GM19468 (cell line): Measurements from ENCODE around the gene PGP.

Source experiments
- ATAC-seq: cut with Tn5 transposase; IDR thresholded peaks from one replicate; pipeline ENCODE4 v1.9.1; 2021; ENCODE audit warnings: mild to moderate bottlenecking, moderate library complexity, moderate number of reproducible peaks; ENCODE audit not compliant: unreplicated experiment; ENCODE audit errors: extremely low read depth

Gene PGP

DNA sequence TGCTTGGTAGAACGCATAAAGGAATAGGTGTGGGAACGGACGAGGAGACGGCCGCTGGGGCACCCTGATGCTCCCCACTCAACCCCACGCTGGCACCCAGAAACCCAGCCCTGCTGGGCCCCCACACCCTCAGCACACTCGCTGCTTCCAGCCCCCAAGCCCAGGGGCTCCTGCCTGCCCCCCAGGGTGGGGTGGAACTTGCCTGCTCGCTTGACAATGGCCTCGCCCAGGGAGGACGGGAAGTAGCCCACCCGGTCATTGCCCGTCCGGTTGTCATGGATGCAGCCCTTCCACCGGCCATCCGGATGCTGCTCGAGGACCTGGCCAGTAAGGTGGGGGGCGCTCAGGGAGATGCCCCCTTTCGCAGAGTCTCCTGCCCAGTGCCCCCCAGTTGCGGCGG lies 28.1 kb downstream of the PGP start:
- ATAC-seq, result no peak

- no peak for ATAC-seq
Observed at GRCh38 chr16:2186064-2186463, 28.6 kb downstream of the PGP start.

GRCh38 chr16:2184962-2185361 lies 29.7 kb downstream of the PGP start:
- ATAC-seq, result no peak

DNA sequence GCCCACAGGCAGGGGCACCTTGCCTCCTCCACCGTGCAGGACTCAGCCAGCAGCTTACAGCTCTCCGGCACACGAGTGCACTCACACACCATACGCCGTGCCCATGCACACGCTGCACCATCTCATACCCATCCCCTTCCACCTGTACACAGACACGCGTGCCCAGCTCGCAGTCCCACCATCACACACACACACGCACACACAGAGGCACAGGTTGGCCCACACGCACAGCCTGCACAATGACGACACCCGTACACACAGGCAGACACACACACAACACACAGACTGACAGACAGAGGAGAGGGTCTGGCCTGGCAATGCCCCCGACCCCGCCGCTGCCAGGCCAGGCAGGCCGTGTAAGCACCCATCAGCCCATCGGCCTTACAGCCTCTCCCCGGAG lies 30.3 kb downstream of the PGP start:
- ATAC-seq, result no peak

- no peak for ATAC-seq
Observed at GRCh38 chr16:2183671-2184070, 31.0 kb downstream of the PGP start.

DNA sequence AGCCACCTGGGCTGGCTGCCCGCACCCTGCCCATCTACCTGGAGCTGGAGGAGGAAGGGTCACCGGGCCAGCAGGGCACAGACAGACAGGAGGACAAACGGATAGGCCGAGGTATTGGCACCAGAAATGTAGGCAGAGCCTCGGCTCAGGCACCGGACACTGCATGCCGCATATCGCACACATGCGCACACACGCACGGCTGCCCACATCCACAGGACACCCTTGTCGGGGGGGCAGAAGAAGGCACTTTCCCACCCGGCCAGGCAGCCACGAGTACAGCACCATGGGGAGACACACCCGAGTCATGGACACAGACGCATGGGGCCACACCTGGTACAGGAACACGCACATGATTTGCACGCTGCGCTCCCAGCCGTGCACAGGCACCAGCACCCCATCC lies 32.7 kb downstream of the PGP start:
- ATAC-seq, result no peak

- ATAC-seq, result no peak
Observed at GRCh38 chr16:2180962-2181923, 33.4 kb downstream of the PGP start.

GRCh38 chr16:2180461-2180860 lies 34.2 kb downstream of the PGP start:
- ATAC-seq, result no peak

DNA sequence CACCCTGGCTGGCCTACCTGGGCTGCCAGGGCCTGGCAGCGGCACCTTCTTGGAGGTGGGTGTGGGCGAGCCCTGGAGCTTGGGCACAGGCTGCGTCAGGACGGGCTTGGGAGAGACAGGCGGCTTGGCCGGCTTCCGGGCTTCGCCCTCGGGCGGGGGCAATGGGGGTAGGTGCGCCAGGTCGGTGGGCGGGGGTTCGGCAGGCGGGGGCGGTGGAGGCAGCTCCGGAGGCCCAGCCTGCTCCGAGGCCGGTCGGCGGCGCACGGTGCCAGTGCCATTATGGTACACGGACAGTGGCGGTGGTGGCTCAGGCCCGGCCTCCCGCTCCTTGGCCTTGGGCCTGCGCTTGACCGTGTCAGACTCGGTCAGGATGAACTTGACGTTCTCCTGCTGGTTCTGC lies 35.1 kb downstream of the PGP start:
- no peak for ATAC-seq

DNA sequence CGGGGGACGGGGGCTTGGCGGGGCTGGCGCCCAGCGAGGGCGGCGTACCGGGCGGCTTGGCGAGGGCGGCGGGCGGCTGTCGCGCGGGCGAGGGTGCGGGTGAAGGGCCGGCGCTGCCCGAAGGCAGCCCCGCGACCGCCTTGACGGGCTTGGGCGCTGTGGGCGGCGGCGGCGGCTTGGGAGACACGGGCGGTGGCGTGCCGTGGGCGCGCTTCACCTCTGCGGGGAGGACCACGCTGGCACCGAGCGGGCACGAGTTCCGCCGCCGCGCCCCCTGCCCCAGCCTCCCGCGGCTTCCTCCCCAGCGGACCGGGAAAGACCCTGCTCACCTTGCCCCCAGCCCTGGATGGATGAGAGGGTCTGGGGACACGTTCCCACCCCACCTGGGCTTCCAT lies 35.5 kb downstream of the PGP start:
- ATAC-seq, result no peak

GRCh38 chr16:2178321-2179106 lies 36.1 kb downstream of the PGP start:
- ATAC-seq, result no peak

- no peak for ATAC-seq
Observed at GRCh38 chr16:2177561-2177960, 37.1 kb downstream of the PGP start.

GRCh38 chr16:2177101-2177500 lies 37.5 kb downstream of the PGP start:
- ATAC-seq, result no peak

- ATAC-seq, result no peak
Observed at GRCh38 chr16:2176047-2176446, 38.6 kb downstream of the PGP start.

DNA sequence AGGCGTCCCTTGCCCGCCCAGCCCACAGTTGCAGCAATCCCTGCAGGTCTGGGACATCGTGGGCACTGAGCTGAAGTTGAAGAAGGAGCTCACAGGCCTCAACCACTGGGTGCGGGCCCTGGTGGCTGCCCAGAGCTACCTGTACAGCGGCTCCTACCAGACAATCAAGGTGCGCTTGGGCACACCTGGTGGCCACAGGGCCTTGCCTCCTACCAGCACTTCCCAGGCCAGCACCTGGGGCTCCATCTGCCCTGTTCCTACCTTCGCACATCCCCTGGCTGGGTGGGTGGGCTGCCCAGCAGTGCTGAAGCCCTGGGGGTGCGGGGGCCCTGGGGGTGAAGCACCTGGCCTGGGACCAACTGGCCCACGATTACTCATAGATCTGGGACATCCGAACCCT lies 39.2 kb downstream of the PGP start:
- ATAC-seq, result no peak

DNA sequence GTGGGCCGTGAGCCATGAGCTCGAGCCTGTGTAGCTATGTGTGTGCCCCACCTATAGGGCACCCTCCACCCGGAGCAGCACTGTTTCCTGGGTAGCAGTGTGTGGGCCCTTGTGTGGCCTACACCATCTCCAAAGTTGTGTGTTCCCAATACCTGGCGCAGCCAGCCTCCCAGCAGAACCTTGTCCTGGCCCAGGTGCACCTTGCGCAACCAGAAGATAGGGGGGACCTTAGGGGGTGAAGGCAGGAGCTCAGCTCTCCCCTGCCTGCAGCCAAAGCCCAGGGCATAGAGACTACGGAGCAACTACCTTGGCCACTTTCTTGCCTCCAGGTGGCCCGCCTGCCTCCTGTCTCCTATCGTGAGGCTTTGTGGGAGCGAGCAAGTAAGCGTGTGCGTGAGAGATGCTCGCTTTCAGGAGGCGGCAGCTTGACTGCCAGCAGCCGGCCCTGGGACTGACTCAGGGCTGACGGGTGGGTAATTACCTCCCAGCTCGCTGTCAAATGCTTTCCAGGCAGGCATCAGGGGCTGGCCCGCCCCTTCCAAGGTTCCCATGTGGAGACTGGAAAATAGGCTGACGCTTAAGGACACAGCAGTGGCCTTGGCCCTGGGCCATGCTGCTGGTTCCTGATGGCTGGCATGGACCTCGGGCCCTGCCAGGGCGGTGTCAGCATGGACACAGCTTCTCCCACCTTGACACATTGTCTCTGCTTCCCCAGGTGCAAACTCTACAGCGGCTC lies 40.1 kb downstream of the PGP start:
- no peak for ATAC-seq

- ATAC-seq, result no peak
Observed at GRCh38 chr16:2173916-2174315, 40.7 kb downstream of the PGP start.

DNA sequence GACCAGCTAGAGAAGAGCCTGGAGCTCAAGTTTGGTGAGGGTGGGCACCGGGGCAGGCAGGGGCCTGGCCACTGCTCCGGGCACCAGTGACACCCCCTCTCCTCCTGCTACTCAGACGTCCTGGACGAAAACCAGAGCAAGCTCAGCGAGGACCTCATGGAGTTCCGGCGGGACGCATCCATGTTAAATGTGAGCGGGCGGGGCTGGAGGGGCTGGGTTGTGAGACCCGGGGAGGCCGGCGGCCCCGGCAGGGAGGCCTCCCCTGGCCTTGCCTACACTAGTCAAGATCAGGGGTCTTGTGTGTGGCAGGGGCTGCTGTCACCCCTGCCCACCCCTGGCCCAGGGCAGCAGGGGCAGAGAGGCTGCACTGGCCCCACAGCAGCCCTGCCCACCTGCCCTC lies 41.3 kb downstream of the PGP start:
- ATAC-seq, result no peak

GRCh38 chr16:2172688-2173335 lies 41.8 kb downstream of the PGP start:
- ATAC-seq, result no peak

DNA sequence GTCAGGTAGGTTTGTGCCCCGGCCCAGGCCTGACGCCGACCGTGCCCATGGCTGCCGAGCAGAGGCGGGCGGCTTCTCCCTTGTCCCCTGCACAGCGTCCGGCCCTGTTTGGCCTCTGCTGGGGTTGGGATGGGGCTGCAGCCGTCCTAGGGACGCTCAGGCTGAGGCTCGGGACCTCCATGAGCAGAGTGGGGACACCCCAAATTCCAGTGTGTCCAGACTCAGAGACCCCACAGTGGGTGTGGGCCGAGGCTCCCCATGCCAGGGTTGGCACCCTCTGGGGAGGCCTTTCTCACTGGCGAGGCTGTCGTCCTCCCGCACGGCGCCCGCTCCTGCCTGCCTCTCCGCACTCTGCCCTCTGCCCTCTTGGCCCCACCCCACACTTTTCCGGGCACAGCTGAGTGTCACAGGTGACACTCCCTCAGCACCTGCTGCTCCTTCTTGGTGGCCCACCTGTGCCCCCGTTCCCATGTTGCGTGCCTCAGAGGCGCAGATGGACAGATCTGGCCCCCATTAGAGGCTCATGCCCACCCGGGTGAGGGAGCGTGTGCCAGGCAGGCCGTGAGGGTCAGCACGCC lies 43.0 kb downstream of the PGP start:
- no peak for ATAC-seq
